Activated CD8-positive, alpha-beta memory T cell treated with anti-CD3 and anti-CD28 coated beads, Interleukin-2, amount 50 U/mL, for 4 hours (primary cell): ENCODE results near the gene ARRDC5.
"Not testable (repeated sequence)": the region's sequence is repeated elsewhere in the genome, so short reads cannot be mapped to it uniquely, and the experiment has no call there.

ENCODE experiments used
- DNase-seq: peaks from one replicate; pipeline ENCODE4 v3.0.0-alpha.2; 2020

ARRDC5 gene

DNA sequence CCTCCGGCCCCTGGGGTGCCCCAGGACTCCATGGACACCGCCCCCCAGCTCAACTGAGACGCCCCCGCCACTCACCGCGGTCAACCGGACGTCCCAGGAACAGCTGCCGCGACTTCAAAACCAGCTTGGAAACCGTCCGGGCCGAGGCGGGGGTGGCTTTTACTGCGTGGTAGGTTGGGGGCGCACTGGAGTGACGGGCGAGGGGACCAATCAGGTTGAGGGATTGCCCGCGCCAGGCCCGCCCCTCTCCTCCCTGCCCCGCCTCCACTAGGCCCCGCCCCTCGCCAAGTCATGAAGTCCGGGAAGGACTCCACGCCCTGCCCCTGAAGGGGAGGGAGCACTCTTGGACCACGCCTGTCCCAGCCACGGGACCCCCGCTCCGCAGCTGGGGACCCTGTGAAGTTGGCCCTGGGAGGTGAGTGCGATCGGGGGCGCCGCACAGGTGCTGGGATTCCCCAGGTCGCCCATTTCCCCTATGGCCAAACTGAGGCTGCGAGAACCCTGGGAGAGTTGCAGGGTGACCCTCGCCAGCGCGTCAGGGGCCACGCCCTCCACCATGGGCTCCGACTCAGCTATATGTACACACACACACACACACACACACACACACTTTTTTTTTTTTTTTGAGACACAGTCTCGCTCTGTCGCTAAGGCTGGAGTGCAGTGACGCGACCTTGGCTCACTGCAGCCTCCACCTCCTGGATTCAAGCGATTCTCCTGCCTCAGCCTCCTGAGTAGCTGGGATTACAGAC lies 35.0 kb downstream of the ARRDC5 start, which contains the start of gene PLIN3:
Gene PLIN3 (minus strand): TSS at position 134 of the 752 bp plus-strand sequence. CDS start 6,273 bp downstream, outside the sequence.
- DNase-seq: peak; percentile 87

- DNase-seq: peak; percentile 59
These were observed 35.9 kb downstream of the ARRDC5 start for GRCh38 chr19:4866595-4867424.

GRCh38 chr19:4861147-4861546 lies 41.5 kb downstream of the ARRDC5 start:
- DNase-seq: no peak

- DNase-seq: no peak
These were observed 43.0 kb downstream of the ARRDC5 start for GRCh38 chr19:4859697-4860096.

- not testable (repeated sequence) for DNase-seq
These were observed 46.2 kb downstream of the ARRDC5 start for GRCh38 chr19:4856468-4856867.

DNA sequence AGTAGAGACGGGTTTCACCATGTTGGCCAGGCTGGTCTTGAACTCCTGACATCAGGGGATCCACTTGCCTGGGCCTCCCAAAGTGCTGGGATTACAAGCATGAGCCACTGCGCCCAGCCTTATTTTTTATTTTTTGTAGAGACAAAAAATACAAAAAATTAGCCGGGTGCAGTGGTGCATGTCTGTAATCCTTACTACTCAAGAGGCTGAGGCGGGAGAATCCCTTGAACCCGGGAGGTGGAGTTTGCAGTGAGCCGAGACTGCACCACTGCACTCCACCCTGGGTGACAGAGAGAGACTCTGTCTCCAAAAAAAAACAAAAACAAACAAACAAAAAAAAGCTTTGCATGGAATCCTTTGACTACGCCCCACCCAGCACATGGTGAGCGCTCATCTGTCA lies 49.2 kb downstream of the ARRDC5 start:
- not testable (repeated sequence) for DNase-seq

GRCh38 chr19:4852484-4852883 lies 50.2 kb downstream of the ARRDC5 start:
- DNase-seq: no peak

- peak; percentile 82 for DNase-seq
These were observed 51.0 kb downstream of the ARRDC5 start for GRCh38 chr19:4851551-4852290.

DNA sequence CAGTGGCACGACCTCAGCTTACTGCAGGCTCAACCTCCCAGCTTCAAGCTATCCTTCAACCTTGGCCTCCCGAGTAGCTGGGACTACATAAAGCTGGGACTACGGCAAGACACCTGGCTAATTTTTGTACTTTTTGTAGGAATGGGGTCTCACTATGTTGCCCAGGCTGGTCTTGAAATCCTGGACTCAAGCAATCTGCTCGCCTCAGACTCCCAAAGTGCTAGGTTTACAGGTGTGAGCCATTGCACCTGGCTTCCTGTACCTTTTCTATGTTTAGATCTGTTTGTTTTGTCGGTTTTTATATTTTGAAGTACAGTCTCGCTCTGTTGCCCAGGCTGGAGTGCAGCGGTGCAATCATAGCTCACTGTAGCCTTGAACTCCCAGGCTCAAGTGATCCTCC lies 53.7 kb downstream of the ARRDC5 start:
- DNase-seq: no peak

GRCh38 chr19:4847190-4847973 lies 55.3 kb downstream of the ARRDC5 start:
- no peak for DNase-seq

- not testable (repeated sequence) for DNase-seq
These were observed 56.7 kb downstream of the ARRDC5 start for GRCh38 chr19:4845975-4846374.

- no peak for DNase-seq
These were observed 58.1 kb downstream of the ARRDC5 start for GRCh38 chr19:4844348-4845179.

DNA sequence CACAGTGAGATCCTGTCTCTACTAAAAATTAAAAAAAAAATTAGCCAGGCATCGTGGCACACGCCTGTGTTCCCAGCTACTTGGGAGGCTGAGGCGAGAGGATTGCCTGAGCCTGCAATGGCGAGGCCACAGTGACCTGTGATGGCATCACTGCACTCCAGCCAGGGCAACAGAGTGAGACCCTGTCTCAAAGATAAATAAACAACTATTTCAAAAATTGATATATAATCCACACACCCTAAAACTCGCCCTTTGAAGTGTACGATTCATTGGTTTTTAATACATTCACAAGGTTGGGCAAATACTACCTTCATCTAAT lies 59.1 kb downstream of the ARRDC5 start:
- no peak for DNase-seq
